ENCODE results near the gene LRBA. TPM values are rescaled to one million over a fixed set of nuclear protein-coding genes. Genes with fewer than 3 reads are reported as not detected.

Gene LRBA
- total and polyA plus RNA-seq, 7 donors, result 16.8 to 184 (median 91.1) TPM

DNA sequence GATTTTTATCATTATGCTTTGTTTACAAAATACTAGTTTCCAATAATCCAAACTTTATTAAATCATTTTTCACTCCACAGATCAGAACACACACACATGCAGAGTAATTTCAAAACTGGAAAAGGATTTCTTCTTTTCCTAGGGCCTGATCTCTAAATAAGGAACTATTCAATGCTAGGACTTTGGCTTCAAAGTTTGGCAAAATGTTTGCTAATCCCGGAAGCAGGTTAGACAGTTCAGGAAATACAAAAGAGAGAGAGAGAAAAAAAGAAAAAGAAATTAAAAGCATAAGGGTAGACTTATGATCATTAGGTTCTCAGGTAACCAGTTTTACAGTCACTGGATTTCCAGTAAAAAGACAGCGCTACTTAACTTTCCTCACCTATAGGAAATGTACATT is 725.9 kb downstream of the LRBA start:
- peaks cover 0 to 17% (median 8%) of the 10 kb centered on the region in 4 donors for H3K4me1 ChIP-seq
- intact Hi-C loops (cut with DNase I), result no loop called here
- H3K27ac ChIP-seq, result no peak overlapping the region
- no peaks in the 10 kb centered on the region for H3K9me3 ChIP-seq
- no peaks in the 10 kb centered on the region for H3K27me3 ChIP-seq
- 71% methylated on average over 2 of the region's 2 CpGs for WGBS, 2 donors
- H3K4me3 ChIP-seq, result no peak overlapping the region
- H3K36me3 ChIP-seq, result peaks cover 0 to 11% (median 0%) of the 10 kb centered on the region in 4 donors
- no peak for TF ChIP-seq POLR2A (IDR thresholded peaks at IDR 0.05)
- no peak for TF ChIP-seq POLR2AphosphoS5 (IDR thresholded peaks at IDR 0.05)
- no peak for TF ChIP-seq EP300 (IDR thresholded peaks at IDR 0.05)
- TF ChIP-seq, protein P1, sequence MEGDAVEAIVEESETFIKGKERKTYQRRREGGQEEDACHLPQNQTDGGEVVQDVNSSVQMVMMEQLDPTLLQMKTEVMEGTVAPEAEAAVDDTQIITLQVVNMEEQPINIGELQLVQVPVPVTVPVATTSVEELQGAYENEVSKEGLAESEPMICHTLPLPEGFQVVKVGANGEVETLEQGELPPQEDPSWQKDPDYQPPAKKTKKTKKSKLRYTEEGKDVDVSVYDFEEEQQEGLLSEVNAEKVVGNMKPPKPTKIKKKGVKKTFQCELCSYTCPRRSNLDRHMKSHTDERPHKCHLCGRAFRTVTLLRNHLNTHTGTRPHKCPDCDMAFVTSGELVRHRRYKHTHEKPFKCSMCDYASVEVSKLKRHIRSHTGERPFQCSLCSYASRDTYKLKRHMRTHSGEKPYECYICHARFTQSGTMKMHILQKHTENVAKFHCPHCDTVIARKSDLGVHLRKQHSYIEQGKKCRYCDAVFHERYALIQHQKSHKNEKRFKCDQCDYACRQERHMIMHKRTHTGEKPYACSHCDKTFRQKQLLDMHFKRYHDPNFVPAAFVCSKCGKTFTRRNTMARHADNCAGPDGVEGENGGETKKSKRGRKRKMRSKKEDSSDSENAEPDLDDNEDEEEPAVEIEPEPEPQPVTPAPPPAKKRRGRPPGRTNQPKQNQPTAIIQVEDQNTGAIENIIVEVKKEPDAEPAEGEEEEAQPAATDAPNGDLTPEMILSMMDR (IDR thresholded peaks at IDR 0.05), result no peak
- DNase-seq, result no peak

DNA sequence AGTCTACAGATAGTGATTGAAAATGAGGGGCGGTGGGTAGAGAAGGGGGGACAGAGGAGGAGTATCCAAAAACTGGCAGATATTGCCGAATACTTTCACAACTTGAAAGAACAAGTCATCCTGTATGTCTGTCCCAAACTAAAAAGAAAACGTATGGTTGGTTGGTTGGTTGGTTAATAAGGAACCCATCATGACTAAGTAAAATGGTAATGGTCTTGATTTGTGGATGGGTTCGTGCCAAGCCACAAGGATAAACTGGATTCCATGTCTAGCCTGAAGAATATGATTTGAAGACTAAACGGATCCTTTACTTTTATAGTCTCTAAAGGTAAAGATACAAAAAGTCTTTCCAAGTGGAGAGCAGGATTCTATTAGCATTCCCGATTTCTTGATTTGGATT is 728.4 kb downstream of the LRBA start:
- H3K4me3 ChIP-seq, result no peak overlapping the region
- WGBS, 2 donors, result 87 to 88% methylated on average over 6 of the region's 6 CpGs
- DNase-seq, result no peak
- no peak overlapping the region for H3K27ac ChIP-seq
- H3K4me1 ChIP-seq, result peaks cover 0 to 17% (median 8%) of the 10 kb centered on the region in 4 donors
- no peaks in the 10 kb centered on the region for H3K27me3 ChIP-seq
- TF ChIP-seq POLR2A (IDR thresholded peaks at IDR 0.05) (no peak), EP300 (IDR thresholded peaks at IDR 0.05) (no peak), POLR2AphosphoS5 (IDR thresholded peaks at IDR 0.05) (no peak)
- TF ChIP-seq, protein P1 (IDR thresholded peaks at IDR 0.05), result no peak
- intact Hi-C loops (cut with DNase I), result no loop called here
- peaks cover 0 to 22% (median 0%) of the 10 kb centered on the region in 4 donors for H3K36me3 ChIP-seq
- no peaks in the 10 kb centered on the region for H3K9me3 ChIP-seq

DNA sequence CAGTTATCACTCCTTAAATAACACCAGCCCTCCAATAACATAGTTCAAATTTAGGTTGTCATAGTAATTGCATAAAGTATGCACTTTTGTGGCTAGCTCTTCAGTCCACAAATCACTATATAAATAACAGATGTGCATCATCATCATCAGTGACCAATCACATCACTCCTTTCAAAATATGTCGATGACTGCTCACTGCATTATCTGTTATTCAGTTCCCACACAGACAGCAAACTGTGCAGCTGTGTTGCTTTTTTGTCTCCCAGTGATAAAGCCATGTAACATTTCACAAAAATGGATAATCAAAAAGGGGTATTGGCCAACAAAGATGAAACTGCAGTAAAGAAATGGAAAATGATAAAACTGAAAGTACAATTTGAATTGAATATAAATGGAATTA is 731.4 kb downstream of the LRBA start:
- intact Hi-C loops (cut with DNase I), result no loop called here
- no peak for DNase-seq
- Histone ChIP-seq H3K27ac (no peak overlapping the region), H3K36me3 (peaks cover 0 to 27% (median 0%) of the 10 kb centered on the region in 4 donors), H3K27me3 (no peaks in the 10 kb centered on the region), H3K4me3 (no peak overlapping the region), H3K4me1 (peaks cover 0 to 21% (median 15%) of the 10 kb centered on the region in 4 donors), H3K9me3 (no peaks in the 10 kb centered on the region)
- no peak for TF ChIP-seq POLR2AphosphoS5 (IDR thresholded peaks at IDR 0.05)
- TF ChIP-seq POLR2A (IDR thresholded peaks at IDR 0.05), result no peak
- TF ChIP-seq, protein P1 (IDR thresholded peaks at IDR 0.05), result no peak
- TF ChIP-seq EP300 (IDR thresholded peaks at IDR 0.05), result no peak
- WGBS, 2 donors, result 79 to 87% methylated on average over 1 of the region's 1 CpG

DNA sequence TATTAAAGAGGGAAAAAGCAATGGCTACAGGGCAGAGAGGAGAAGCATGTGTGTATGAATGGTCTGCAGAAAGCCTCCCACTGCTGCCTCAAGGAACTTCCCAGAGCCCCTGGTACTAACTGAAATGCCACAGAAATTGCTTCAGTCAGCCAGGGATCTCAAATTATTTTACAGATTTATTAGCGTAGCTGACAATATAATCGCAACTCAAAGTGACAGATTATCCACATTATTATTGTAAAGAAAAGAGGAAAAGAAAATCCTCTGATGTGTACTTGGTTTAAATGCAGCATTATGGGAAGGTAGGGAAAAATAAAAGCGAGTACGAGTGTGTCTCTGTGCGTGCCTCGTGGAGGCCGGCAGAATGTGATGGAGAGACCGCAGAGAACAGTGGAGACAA is 734.1 kb downstream of the LRBA start:
- WGBS, 2 donors, result 96 to 99% methylated on average over 8 of the region's 8 CpGs
- no peak for DNase-seq

More for the DNA sequence above, 734.1 kb downstream of the LRBA start:
- no peaks in the 10 kb centered on the region for H3K27me3 ChIP-seq
- peak overlapping the region; percentile 19 to 76 (median 50) for H3K27ac ChIP-seq
- TF ChIP-seq, protein P1 (IDR thresholded peaks at IDR 0.05), result no peak
- TF ChIP-seq EP300 (IDR thresholded peaks at IDR 0.05) (no peak), POLR2AphosphoS5 (IDR thresholded peaks at IDR 0.05) (no peak), POLR2A (IDR thresholded peaks at IDR 0.05) (no peak)
- H3K4me3 ChIP-seq, result no peak overlapping the region
- peaks cover 0 to 23% (median 16%) of the 10 kb centered on the region in 4 donors for H3K4me1 ChIP-seq
- H3K36me3 ChIP-seq, result peaks cover 0 to 51% (median 12%) of the 10 kb centered on the region in 4 donors
- no peaks in the 10 kb centered on the region for H3K9me3 ChIP-seq
- intact Hi-C loops (cut with DNase I), result no loop called here
